HAP-1 (cell line): ENCODE results near the gene ARF5.

Experiments
- DNase-seq, 2 experiments: peaks; one replicate each; pipeline ENCODE4 v3.0.0-alpha.2; 2016 to 2020; ENCODE audit warnings: low spot score in 2 of 2
- H3K27me3 ChIP-seq: fragments of 250-450 bp; sonication (Bioruptor Pico); 2 replicates; pipeline ENCODE4 v1.5.1; 2020; ENCODE audit warnings: low read depth, mild to moderate bottlenecking, moderate library complexity
- H3K36me3 ChIP-seq: fragments of 250-450 bp; sonication (Bioruptor Pico); replicated peaks from 2 replicates; pipeline ENCODE4 v1.5.1; 2020; ENCODE audit warnings: mild to moderate bottlenecking
- H3K4me1 ChIP-seq: fragments of 250-450 bp; sonication (Bioruptor Pico); 2 replicates; pipeline ENCODE4 v1.5.1; 2020; ENCODE audit warnings: mild to moderate bottlenecking
- H3K4me3 ChIP-seq: fragments of 250-450 bp; sonication (Bioruptor Pico); 2 replicates; pipeline ENCODE4 v1.5.1; 2020; ENCODE audit warnings: mild to moderate bottlenecking, moderate library complexity
- H3K9me3 ChIP-seq: fragments of 250-450 bp; sonication (Bioruptor Pico); 2 replicates; pipeline ENCODE4 v1.5.1; 2020; ENCODE audit warnings: mild to moderate bottlenecking, moderate library complexity
- in situ Hi-C: fragments of 300-500 bp; cut with MboI; formaldehyde crosslinking; loops from 3 replicates; pipeline ENCODE4 v1.14.3; 2020; ENCODE audit warnings: low sequenced_read_pairs, inconsistent platforms, mixed read lengths

The ARF5 gene

DNA sequence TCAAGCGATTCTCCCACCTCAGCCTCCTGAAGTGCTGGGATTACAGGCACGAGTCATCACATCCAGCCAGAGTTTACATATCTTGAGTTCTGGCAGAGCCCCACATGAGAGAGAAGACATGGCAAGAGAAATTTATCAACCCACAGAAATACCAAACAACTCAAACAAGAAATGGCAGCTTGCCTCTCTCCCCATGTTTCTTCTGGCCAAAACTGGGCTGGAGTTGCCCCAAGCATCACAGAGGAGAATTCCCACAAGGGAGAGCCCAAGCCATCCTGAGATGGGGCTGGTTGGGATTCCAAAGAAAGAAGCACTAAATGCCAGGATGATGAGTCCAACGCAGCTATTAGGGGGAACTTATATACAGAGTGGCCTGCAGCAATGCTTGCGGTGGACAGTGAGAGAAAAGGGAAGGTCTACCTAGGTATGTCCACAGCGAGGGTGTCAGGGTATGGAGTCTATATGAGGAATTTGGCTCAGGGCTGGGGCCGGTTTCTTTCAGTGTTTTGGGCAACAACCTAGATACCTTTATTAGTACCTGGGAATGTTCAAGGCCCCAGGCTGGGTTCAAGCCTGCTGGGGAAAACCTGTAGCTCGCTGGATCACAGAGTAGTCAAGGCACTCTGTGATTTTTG lies 44.2 kb downstream of the ARF5 start:
- in situ Hi-C loops = no loop called here
- no peaks in the 10 kb centered on the region for H3K36me3 ChIP-seq
- no peak overlapping the region for H3K4me3 ChIP-seq
- H3K9me3 ChIP-seq = no peaks in the 10 kb centered on the region
- DNase-seq = no peak
- no peaks in the 10 kb centered on the region for H3K4me1 ChIP-seq
- peaks cover 2% of the 10 kb centered on the region for H3K27me3 ChIP-seq

GRCh38 chr7:127635659-127636285 lies 47.6 kb downstream of the ARF5 start:
- DNase-seq = no peak
- Histone ChIP-seq H3K27me3 (peaks cover 2% of the 10 kb centered on the region), H3K4me3 (no peak overlapping the region), H3K9me3 (no peaks in the 10 kb centered on the region), H3K36me3 (no peaks in the 10 kb centered on the region), H3K4me1 (no peaks in the 10 kb centered on the region)
- in situ Hi-C loops = no loop called here

- no peaks in the 10 kb centered on the region; the same call in none of the 2 replicates for H3K27me3 ChIP-seq
- H3K4me1 ChIP-seq = 0 out of 2 replicates have a peak, but pooled peaks cover 4% of the 10 kb centered on the region
- H3K9me3 ChIP-seq = no peaks in the 10 kb centered on the region
- no peak overlapping the region for H3K4me3 ChIP-seq
- DNase-seq = no peak
- H3K36me3 ChIP-seq = no peaks in the 10 kb centered on the region
- in situ Hi-C loops = no loop called here
These were observed 50.0 kb downstream of the ARF5 start for GRCh38 chr7:127638197-127638596.
